ENCODE measurements around the gene TPSD1.
A peak's percentile ranks its signal among the peaks of the same experiment; 100 is the strongest.
"Not testable (repeated sequence)": the region's sequence is repeated elsewhere in the genome, so short reads cannot be mapped to it uniquely, and the experiment has no call there.

Gene TPSD1

DNA sequence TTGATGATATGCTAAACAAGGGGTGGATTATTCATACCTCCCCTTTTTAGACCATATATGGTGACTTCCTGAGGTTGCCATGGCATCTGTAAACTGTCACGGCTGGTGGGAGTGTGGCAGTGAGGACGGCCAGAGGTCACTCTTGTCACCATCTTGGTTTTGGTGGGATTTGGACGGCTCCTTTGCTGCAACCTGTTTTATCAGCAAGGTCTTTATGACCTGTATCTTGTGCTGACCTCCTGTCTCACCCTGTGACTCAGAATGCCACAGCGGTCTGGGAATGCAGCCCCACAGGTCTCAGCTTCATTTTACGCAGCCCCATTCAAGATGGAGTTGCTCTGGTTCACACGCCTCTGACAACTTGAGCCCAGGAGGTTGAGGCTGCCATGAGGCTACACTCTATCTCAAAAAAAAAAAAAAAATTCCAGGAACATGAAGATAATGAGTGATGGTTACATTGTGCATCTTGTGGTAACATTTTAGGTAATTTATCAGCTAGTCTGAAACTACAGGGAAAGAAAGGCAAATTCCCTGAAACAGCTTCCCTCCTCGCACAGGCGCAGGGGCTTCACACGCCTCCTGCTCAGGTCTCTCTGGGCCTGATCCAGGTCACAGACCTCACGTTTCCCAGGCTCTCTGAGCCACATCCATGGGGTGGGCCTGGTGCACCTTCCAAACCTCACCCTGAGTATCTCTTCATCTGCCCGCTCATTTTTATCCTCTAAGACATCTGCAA lies 38.2 kb downstream of the TPSD1 start:
- Histone ChIP-seq H3K4me3 (ENCODE audit: low read length) (no peak overlapping the region), H3K4me2 (ENCODE audit: low read length) (no peak overlapping the region), H3K27me3 (ENCODE audit: control insufficient read depth, low read length) (peaks cover 23% of the 10 kb centered on the region), H3K9me3 (ENCODE audit: control insufficient read depth, insufficient read depth, low read length) (no peaks in the 10 kb centered on the region), H3K4me1 (ENCODE audit: control insufficient read depth, low read length) (peaks cover 18% of the 10 kb centered on the region), H3K79me2 (ENCODE audit: control insufficient read depth, low read length) (no peaks in the 10 kb centered on the region), H3K27ac (ENCODE audit: low read depth, low read length) (no peak overlapping the region), H3K9me2 (replicated peaks; ENCODE audit: control insufficient read depth, low read length) (no peaks in the 10 kb centered on the region), H4K20me1 (ENCODE audit: control insufficient read depth, insufficient read depth, low read depth, low read length) (no peaks in the 10 kb centered on the region), H3F3A (ENCODE audit: control insufficient read depth, insufficient read depth) (no peaks in the 10 kb centered on the region; the same call in 1 of the 2 replicates), H3K36me3 (ENCODE audit: control insufficient read depth, low read length) (no peaks in the 10 kb centered on the region)
- TF ChIP-seq EZH2phosphoT487 (IDR thresholded peaks at IDR 0.05; ENCODE audit: borderline replicate concordance, low read length), result no peak

DNA sequence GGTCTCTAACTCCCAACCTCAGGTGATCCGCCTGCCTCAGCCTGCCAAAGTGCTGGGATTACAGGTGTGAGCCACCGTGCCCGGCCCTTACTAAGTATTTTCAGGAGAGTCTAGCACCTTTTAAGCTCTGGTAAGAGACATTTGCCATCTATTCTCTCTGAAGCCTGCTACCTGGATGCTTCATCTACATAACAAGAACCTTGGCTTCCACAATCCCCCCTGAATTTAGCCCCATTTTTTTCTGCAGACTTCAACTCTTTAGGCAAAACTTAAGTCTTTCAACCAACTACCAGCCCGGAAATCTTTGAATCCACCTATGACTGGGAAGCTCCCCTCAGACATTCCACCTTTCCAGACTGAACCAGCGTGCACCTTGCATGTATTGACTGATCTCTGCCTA lies 39.6 kb downstream of the TPSD1 start:
- Histone ChIP-seq H3K27ac (ENCODE audit: low read depth, low read length) (no peak overlapping the region), H3K4me1 (ENCODE audit: control insufficient read depth, low read length) (peaks cover 18% of the 10 kb centered on the region), H3K4me2 (ENCODE audit: low read length) (no peak overlapping the region), H3K36me3 (ENCODE audit: control insufficient read depth, low read length) (no peaks in the 10 kb centered on the region), H3F3A (ENCODE audit: control insufficient read depth, insufficient read depth) (no peaks in the 10 kb centered on the region; the same call in 1 of the 2 replicates), H3K9me3 (ENCODE audit: control insufficient read depth, insufficient read depth, low read length) (no peaks in the 10 kb centered on the region), H3K27me3 (ENCODE audit: control insufficient read depth, low read length) (peaks cover 12% of the 10 kb centered on the region; the same call in 1 of the 2 replicates), H4K20me1 (ENCODE audit: control insufficient read depth, insufficient read depth, low read depth, low read length) (no peaks in the 10 kb centered on the region), H3K4me3 (ENCODE audit: low read length) (no peak overlapping the region), H3K79me2 (ENCODE audit: control insufficient read depth, low read length) (no peaks in the 10 kb centered on the region), H3K9me2 (replicated peaks; ENCODE audit: control insufficient read depth, low read length) (no peaks in the 10 kb centered on the region)
- TF ChIP-seq, protein P1, sequence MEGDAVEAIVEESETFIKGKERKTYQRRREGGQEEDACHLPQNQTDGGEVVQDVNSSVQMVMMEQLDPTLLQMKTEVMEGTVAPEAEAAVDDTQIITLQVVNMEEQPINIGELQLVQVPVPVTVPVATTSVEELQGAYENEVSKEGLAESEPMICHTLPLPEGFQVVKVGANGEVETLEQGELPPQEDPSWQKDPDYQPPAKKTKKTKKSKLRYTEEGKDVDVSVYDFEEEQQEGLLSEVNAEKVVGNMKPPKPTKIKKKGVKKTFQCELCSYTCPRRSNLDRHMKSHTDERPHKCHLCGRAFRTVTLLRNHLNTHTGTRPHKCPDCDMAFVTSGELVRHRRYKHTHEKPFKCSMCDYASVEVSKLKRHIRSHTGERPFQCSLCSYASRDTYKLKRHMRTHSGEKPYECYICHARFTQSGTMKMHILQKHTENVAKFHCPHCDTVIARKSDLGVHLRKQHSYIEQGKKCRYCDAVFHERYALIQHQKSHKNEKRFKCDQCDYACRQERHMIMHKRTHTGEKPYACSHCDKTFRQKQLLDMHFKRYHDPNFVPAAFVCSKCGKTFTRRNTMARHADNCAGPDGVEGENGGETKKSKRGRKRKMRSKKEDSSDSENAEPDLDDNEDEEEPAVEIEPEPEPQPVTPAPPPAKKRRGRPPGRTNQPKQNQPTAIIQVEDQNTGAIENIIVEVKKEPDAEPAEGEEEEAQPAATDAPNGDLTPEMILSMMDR (IDR thresholded peaks at IDR 0.05; ENCODE audit: low read depth, low read length, poor library complexity, severe bottlenecking), result no peak
- no peak for TF ChIP-seq EZH2phosphoT487 (IDR thresholded peaks at IDR 0.05; ENCODE audit: borderline replicate concordance, low read length)

DNA sequence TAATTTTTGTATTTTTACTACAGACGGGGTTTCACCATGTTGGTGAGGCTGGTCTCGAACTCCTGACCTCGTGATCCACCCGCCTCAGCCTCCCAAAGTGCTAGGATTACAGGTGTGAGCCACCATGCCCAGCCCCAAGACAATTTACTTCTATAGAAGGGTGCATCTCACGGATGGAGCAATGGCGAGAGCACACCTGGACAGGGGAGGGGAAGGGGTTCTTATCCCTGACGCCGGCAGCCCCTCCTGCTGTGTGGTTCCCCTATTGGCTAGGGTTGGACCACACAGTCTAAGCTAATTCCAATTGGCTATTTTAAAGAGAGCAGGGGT lies 40.8 kb downstream of the TPSD1 start:
- not testable (repeated sequence) for H3K36me3 ChIP-seq (ENCODE audit: control insufficient read depth, low read length); H3K9me2 ChIP-seq (replicated peaks; ENCODE audit: control insufficient read depth, low read length); H3K79me2 ChIP-seq (ENCODE audit: control insufficient read depth, low read length); H3K4me3 ChIP-seq (ENCODE audit: low read length); H3K27ac ChIP-seq (ENCODE audit: low read depth, low read length); H3F3A ChIP-seq (ENCODE audit: control insufficient read depth, insufficient read depth); H3K9me3 ChIP-seq (ENCODE audit: control insufficient read depth, insufficient read depth, low read length); H4K20me1 ChIP-seq (ENCODE audit: control insufficient read depth, insufficient read depth, low read depth, low read length)
- peak overlapping the region; percentile 49 for H3K4me2 ChIP-seq (ENCODE audit: low read length)
- H3K27me3 ChIP-seq (ENCODE audit: control insufficient read depth, low read length), result peaks cover 11% of the 10 kb centered on the region; the same call in 1 of the 2 replicates
- H3K4me1 ChIP-seq (ENCODE audit: control insufficient read depth, low read length), result peaks cover 28% of the 10 kb centered on the region

DNA sequence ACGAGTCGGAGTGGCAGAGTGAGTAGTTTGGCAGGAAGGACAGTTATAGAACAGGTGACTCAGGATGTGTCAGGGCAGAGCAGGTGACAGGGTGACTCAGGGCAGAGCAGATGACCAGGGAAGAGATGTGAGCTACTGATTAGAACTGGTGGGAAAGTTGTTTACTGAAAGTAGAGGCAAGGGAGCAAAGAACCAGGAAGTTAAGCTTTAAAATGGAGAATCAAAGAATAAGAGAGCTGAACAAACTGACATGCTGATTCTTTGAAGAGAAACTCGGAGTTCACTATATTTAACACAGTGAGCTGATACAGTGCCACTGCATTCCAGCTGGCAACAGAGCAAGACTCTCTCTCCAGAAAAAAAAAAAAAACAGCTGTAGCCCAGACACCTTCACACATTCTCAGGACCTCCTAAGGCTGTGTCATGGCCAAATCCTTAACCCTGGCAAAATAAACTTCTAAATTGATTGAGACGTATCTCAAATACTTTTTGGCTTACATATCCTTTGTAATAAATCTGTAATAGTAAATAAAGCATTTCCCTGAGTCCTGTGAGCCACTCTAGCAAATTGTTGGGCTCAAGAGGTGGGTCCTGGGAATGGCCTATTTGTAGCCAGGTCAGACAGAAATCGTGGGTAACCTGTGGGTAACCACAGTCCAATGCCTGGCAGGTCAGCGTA lies 41.3 kb downstream of the TPSD1 start:
- Histone ChIP-seq H3K9me3 (ENCODE audit: control insufficient read depth, insufficient read depth, low read length) (no peaks in the 10 kb centered on the region), H3K27ac (ENCODE audit: low read depth, low read length) (no peak overlapping the region), H3K9me2 (replicated peaks; ENCODE audit: control insufficient read depth, low read length) (no peaks in the 10 kb centered on the region), H3K27me3 (ENCODE audit: control insufficient read depth, low read length) (peaks cover 9% of the 10 kb centered on the region; the same call in 1 of the 2 replicates), H3K36me3 (ENCODE audit: control insufficient read depth, low read length) (no peaks in the 10 kb centered on the region), H3K79me2 (ENCODE audit: control insufficient read depth, low read length) (no peaks in the 10 kb centered on the region), H4K20me1 (ENCODE audit: control insufficient read depth, insufficient read depth, low read depth, low read length) (no peaks in the 10 kb centered on the region), H3K4me2 (ENCODE audit: low read length) (peak overlapping the region; percentile 49), H3K4me3 (ENCODE audit: low read length) (no peak overlapping the region), H3F3A (ENCODE audit: control insufficient read depth, insufficient read depth) (no peaks in the 10 kb centered on the region; the same call in 1 of the 2 replicates), H3K4me1 (ENCODE audit: control insufficient read depth, low read length) (peaks cover 28% of the 10 kb centered on the region)
- TF ChIP-seq, protein P1 (IDR thresholded peaks at IDR 0.05; ENCODE audit: low read depth, low read length, poor library complexity, severe bottlenecking), result no peak
- no peak for TF ChIP-seq EZH2phosphoT487 (IDR thresholded peaks at IDR 0.05; ENCODE audit: borderline replicate concordance, low read length)

Measured in DOHH2 (cell line).